ENCODE data around the gene HERC3.

HERC3 gene

GRCh38 chr4:88591787-88592599, at the start of gene HERC3:
HERC3 (plus strand) TSS chr4:88592480; CDS start chr4:88605824, 13,344 bp downstream.
- peak within 1 kb of the TSS; percentile 67 for H3K4me3 ChIP-seq (ENCODE audit: low read depth, low read length)

GRCh38 chr4:88549815-88550214, 42.5 kb upstream of the HERC3 start:
- no peak overlapping the region for H3K4me3 ChIP-seq (ENCODE audit: low read depth, low read length)

GRCh38 chr4:88567591-88567990, 24.7 kb upstream of the HERC3 start:
- no peak overlapping the region for H3K4me3 ChIP-seq (ENCODE audit: low read depth, low read length)

- no peak overlapping the region for H3K4me3 ChIP-seq (ENCODE audit: low read depth, low read length)
These were observed 22.3 kb upstream of the HERC3 start for GRCh38 chr4:88570001-88570400.

- H3K4me3 ChIP-seq (ENCODE audit: low read depth, low read length): no peak overlapping the region
These were observed 18.9 kb upstream of the HERC3 start for GRCh38 chr4:88573276-88573980.

GRCh38 chr4:88573995-88574394, 18.3 kb upstream of the HERC3 start:
- H3K4me3 ChIP-seq (ENCODE audit: low read depth, low read length): no peak overlapping the region

GRCh38 chr4:88575186-88575585, 17.1 kb upstream of the HERC3 start:
- no peak overlapping the region for H3K4me3 ChIP-seq (ENCODE audit: low read depth, low read length)

GRCh38 chr4:88582493-88582892, 9.8 kb upstream of the HERC3 start:
- H3K4me3 ChIP-seq (ENCODE audit: low read depth, low read length): no peak overlapping the region

- H3K4me3 ChIP-seq (ENCODE audit: low read depth, low read length): no peak overlapping the region
These were observed 8.4 kb upstream of the HERC3 start for GRCh38 chr4:88583631-88584470.

GRCh38 chr4:88584471-88584900, 7.8 kb upstream of the HERC3 start:
- no peak overlapping the region for H3K4me3 ChIP-seq (ENCODE audit: low read depth, low read length)

GRCh38 chr4:88585917-88586316, 6.4 kb upstream of the HERC3 start:
- no peak overlapping the region for H3K4me3 ChIP-seq (ENCODE audit: low read depth, low read length)

GRCh38 chr4:88587306-88587705, 5.0 kb upstream of the HERC3 start:
- H3K4me3 ChIP-seq (ENCODE audit: low read depth, low read length): no peak overlapping the region

GRCh38 chr4:88592600-88593448, 544 bp downstream of the HERC3 start:
- H3K4me3 ChIP-seq (ENCODE audit: low read depth, low read length): peak overlapping the region; percentile 67

- no peak overlapping the region for H3K4me3 ChIP-seq (ENCODE audit: low read depth, low read length)
These were observed 5.8 kb downstream of the HERC3 start for GRCh38 chr4:88597970-88598660.

- no peak overlapping the region for H3K4me3 ChIP-seq (ENCODE audit: low read depth, low read length)
These were observed 7.0 kb downstream of the HERC3 start for GRCh38 chr4:88599298-88599697.

- no peak overlapping the region for H3K4me3 ChIP-seq (ENCODE audit: low read depth, low read length)
These were observed 7.4 kb downstream of the HERC3 start for GRCh38 chr4:88599714-88600113.

- no peak overlapping the region for H3K4me3 ChIP-seq (ENCODE audit: low read depth, low read length)
These were observed 8.0 kb downstream of the HERC3 start for GRCh38 chr4:88600176-88600838.

GRCh38 chr4:88604978-88605678, 12.8 kb downstream of the HERC3 start:
- no peak overlapping the region for H3K4me3 ChIP-seq (ENCODE audit: low read depth, low read length)

- no peak overlapping the region for H3K4me3 ChIP-seq (ENCODE audit: low read depth, low read length)
These were observed 13.5 kb downstream of the HERC3 start for GRCh38 chr4:88605736-88606135.
